GM21367 (cell line): Measurements from ENCODE around the gene MYCBPAP.
A peak's percentile ranks its signal among the peaks of the same experiment; 100 is the strongest.

Source experiments
- ATAC-seq: cut with Tn5 transposase; IDR thresholded peaks from one replicate; pipeline ENCODE4 v1.9.1; 2021; ENCODE audit not compliant: unreplicated experiment

The MYCBPAP gene

GRCh38 chr17:50507871-50508572 lies at the start of gene MYCBPAP:
MYCBPAP (plus strand) TSS chr17:50508439; CDS start chr17:50508675, 236 bp downstream.
- peak; percentile 40 for ATAC-seq

- no peak for ATAC-seq
Measured at GRCh38 chr17:50458701-50459676, 49.2 kb upstream of the MYCBPAP start.

GRCh38 chr17:50459756-50460155 lies 48.5 kb upstream of the MYCBPAP start:
- no peak for ATAC-seq

- ATAC-seq, result no peak
Measured at GRCh38 chr17:50460831-50461526, 47.3 kb upstream of the MYCBPAP start.

GRCh38 chr17:50461550-50462132 lies 46.6 kb upstream of the MYCBPAP start:
- no peak for ATAC-seq

- no peak for ATAC-seq
Measured at GRCh38 chr17:50462446-50462845, 45.8 kb upstream of the MYCBPAP start.

GRCh38 chr17:50464121-50464520 lies 44.1 kb upstream of the MYCBPAP start:
- no peak for ATAC-seq

- no peak for ATAC-seq
Measured at GRCh38 chr17:50464736-50465135, 43.5 kb upstream of the MYCBPAP start.

GRCh38 chr17:50465171-50465570 lies 43.1 kb upstream of the MYCBPAP start:
- no peak for ATAC-seq

- no peak for ATAC-seq
Measured at GRCh38 chr17:50465635-50466034, 42.6 kb upstream of the MYCBPAP start.

GRCh38 chr17:50466371-50467113 lies 41.7 kb upstream of the MYCBPAP start:
- ATAC-seq, result no peak

- no peak for ATAC-seq
Measured at GRCh38 chr17:50467114-50467854, 41.0 kb upstream of the MYCBPAP start.

- no peak for ATAC-seq
Measured at GRCh38 chr17:50467855-50468303, 40.4 kb upstream of the MYCBPAP start.

GRCh38 chr17:50468304-50469207 lies 39.7 kb upstream of the MYCBPAP start, which contains the start of gene CHAD:
CHAD (minus strand) TSS chr17:50468880; CDS start chr17:50468813, 67 bp downstream.
- ATAC-seq, result no peak

- ATAC-seq, result no peak
Measured at GRCh38 chr17:50469208-50469605, 39.0 kb upstream of the MYCBPAP start.

GRCh38 chr17:50469671-50470305 lies 38.5 kb upstream of the MYCBPAP start:
- ATAC-seq, result no peak

- no peak for ATAC-seq
Measured at GRCh38 chr17:50470426-50470825, 37.8 kb upstream of the MYCBPAP start.
